SH-SY5Y (cell line): ENCODE results near the gene MYO1C.

Experiments used
- GATA2 ChIP-seq: IDR thresholded peaks from 2 replicates; pipeline ENCODE4 v1.6.1; 2011; ENCODE audit warnings: mild to moderate bottlenecking, low read depth, low read length
- GATA3 ChIP-seq: IDR thresholded peaks from 2 replicates; pipeline ENCODE4 v1.6.1; 2011; ENCODE audit warnings: low read depth, mild to moderate bottlenecking, low read length, moderate library complexity

DNA sequence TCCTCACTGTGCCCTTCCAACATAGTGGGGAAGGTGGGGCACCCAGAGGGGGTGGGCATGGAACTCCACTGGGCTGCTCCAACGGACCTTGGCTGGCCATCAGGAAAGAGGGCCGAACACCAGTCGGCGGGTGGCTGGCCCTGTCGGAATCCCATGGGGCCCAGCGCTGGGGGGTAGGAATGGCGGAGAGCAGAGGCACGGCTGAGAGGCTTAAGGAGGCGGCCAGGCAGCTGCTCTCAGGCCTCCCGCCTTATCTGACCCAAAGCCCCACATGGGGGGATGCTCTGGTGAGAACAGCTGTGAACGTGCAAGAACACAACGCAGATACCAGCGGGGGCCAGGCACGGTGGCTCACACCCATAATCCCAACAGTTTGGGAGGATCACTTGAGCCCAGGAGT lies 4.4 kb upstream of the MYO1C start:
- TF ChIP-seq GATA2: no peak
- no peak for TF ChIP-seq GATA3
